IMR-90 (cell line): ENCODE data around the gene CTNNA1. TPM values are rescaled to one million over a fixed set of nuclear protein-coding genes. Genes with fewer than 3 reads are reported as not detected.

Source experiments
- ATAC-seq: fragments of 200-7000 bp; cut with Tn5 transposase; 2 replicates; pipeline ENCODE4 v1.9.1; 2020; ENCODE audit warnings: low read depth, mild to moderate bottlenecking, moderate library complexity
- BruUV-seq: library from RNA; stranded (reverse); fragments of 400-500 nt; replicated peaks from 2 replicates; lab custom pipeline; 2021; lab: Mats Ljungman, UMichigan
- CTCF ChIA-PET: fragments of 300-600 bp; formaldehyde crosslinking; extraction: SDS; loops from one replicate; lab custom pipeline; 2021; ENCODE audit warnings: antibody characterized with exemption; lab: Yijun Ruan, JAX
- POLR2A ChIA-PET: fragments of 300-600 bp; sonication (Branson Sonifier 250); formaldehyde crosslinking; loops from one replicate; lab custom pipeline; 2022; ENCODE audit warnings: antibody characterized with exemption; ENCODE audit not compliant: unreplicated experiment; lab: Charles Lee
- DNase-seq: peaks from one replicate; pipeline ENCODE4 v3.0.0; 2013
- H2AFZ ChIP-seq: replicated peaks from 2 replicates; pipeline ENCODE3; 2013; ENCODE audit warnings: low read length, mild to moderate bottlenecking; ENCODE audit not compliant: poor library complexity
- H2AK5ac ChIP-seq: 2 replicates; pipeline ENCODE4 v1.6.1; 2013; ENCODE audit warnings: low read depth, low read length, inconsistent platforms
- H2AK9ac ChIP-seq: replicated peaks from 2 replicates; pipeline ENCODE3; 2013; ENCODE audit warnings: mild to moderate bottlenecking, low read depth, low read length, moderate library complexity; ENCODE audit not compliant: poor library complexity
- H2BK120ac ChIP-seq: 2 replicates; pipeline ENCODE4 v1.6.1; 2013; ENCODE audit warnings: low read depth, low read length, inconsistent platforms
- H2BK15ac ChIP-seq: 3 replicates; pipeline ENCODE4 v1.6.1; 2013; ENCODE audit warnings: low read depth, low read length, inconsistent platforms
- H2BK20ac ChIP-seq: 2 replicates; pipeline ENCODE4 v1.6.1; 2013; ENCODE audit warnings: low read depth, mild to moderate bottlenecking, inconsistent platforms, low read length, moderate library complexity
- H2BK5ac ChIP-seq: 2 replicates; pipeline ENCODE4 v1.6.1; 2013; ENCODE audit warnings: mild to moderate bottlenecking, low read depth, low read length, inconsistent platforms; ENCODE audit not compliant: poor library complexity, severe bottlenecking
- H3K14ac ChIP-seq: replicated peaks from 2 replicates; pipeline ENCODE4 v1.6.1; 2013; ENCODE audit warnings: low read depth, low read length, inconsistent platforms
- H3K18ac ChIP-seq: 2 replicates; pipeline ENCODE4 v1.6.1; 2013; ENCODE audit warnings: low read depth, low read length, control low read depth
- H3K23ac ChIP-seq: 2 replicates; pipeline ENCODE4 v1.6.1; 2013; ENCODE audit warnings: low read depth, low read length, inconsistent platforms
- H3K27ac ChIP-seq: 2 replicates; pipeline ENCODE4 v1.5.1; 2013; ENCODE audit warnings: mild to moderate bottlenecking, control low read depth, low read length; ENCODE audit not compliant: insufficient read depth
- H3K27me3 ChIP-seq: 2 replicates; pipeline ENCODE4 v1.6.1; 2013; ENCODE audit warnings: low read length; ENCODE audit not compliant: control insufficient read depth, insufficient read depth
- H3K36me3 ChIP-seq: 2 replicates; pipeline ENCODE4 v1.6.1; 2013; ENCODE audit warnings: low read length, mixed read lengths; ENCODE audit not compliant: control insufficient read depth, insufficient read depth
- H3K4ac ChIP-seq: 2 replicates; pipeline ENCODE4 v1.6.1; 2013; ENCODE audit warnings: low read depth, low read length, inconsistent platforms
- H3K4me1 ChIP-seq: 2 replicates; pipeline ENCODE4 v1.6.1; 2013; ENCODE audit warnings: low read length, mixed read lengths; ENCODE audit not compliant: control insufficient read depth, insufficient read depth
- H3K4me2 ChIP-seq: 2 replicates; pipeline ENCODE4 v1.6.1; 2013; ENCODE audit warnings: low read depth, mild to moderate bottlenecking, control low read depth, low read length, moderate library complexity
- H3K4me3 ChIP-seq: 2 replicates; pipeline ENCODE4 v1.5.1; 2013; ENCODE audit warnings: low read depth, mild to moderate bottlenecking, control low read depth, low read length, moderate library complexity; ENCODE audit not compliant: insufficient read depth
- H3K56ac ChIP-seq: 2 replicates; pipeline ENCODE4 v1.6.1; 2013; ENCODE audit warnings: low read length, inconsistent platforms; ENCODE audit not compliant: insufficient read depth; ENCODE audit errors: extremely low read depth
- H3K79me1 ChIP-seq, 2 experiments: 2 replicates each; pipeline ENCODE4 v1.6.1; 2013; ENCODE audit warnings: low read length in 2 of 2, inconsistent platforms in 1 of 2, low read depth in 1 of 2
- H3K9ac ChIP-seq: 2 replicates; pipeline ENCODE4 v1.6.1; 2013; ENCODE audit warnings: low read depth, low read length, control low read depth
- H3K9me1 ChIP-seq: 2 replicates; pipeline ENCODE4 v1.6.1; 2013; ENCODE audit warnings: low read length, inconsistent platforms; ENCODE audit not compliant: insufficient read depth
- H3K9me3 ChIP-seq: 2 replicates; pipeline ENCODE4 v1.6.1; 2013; ENCODE audit warnings: low read length; ENCODE audit not compliant: control insufficient read depth, insufficient read depth
- H4K20me1 ChIP-seq: 2 replicates; pipeline ENCODE4 v1.6.1; 2013; ENCODE audit warnings: low read length, inconsistent platforms; ENCODE audit not compliant: insufficient read depth
- H4K5ac ChIP-seq: 2 replicates; pipeline ENCODE4 v1.6.1; 2013; ENCODE audit warnings: mild to moderate bottlenecking, low read depth, low read length, control low read depth
- H4K8ac ChIP-seq, 2 experiments: 2 replicates each; pipeline ENCODE4 v1.6.1; 2013; ENCODE audit warnings: low read depth in 2 of 2, low read length in 2 of 2, control low read depth in 1 of 2, inconsistent platforms in 1 of 2
- H4K91ac ChIP-seq: 2 replicates; pipeline ENCODE4 v1.6.1; 2013; ENCODE audit warnings: low read depth, low read length, inconsistent platforms; ENCODE audit not compliant: insufficient read depth
- BHLHE40 ChIP-seq: fragments of 150-350 bp; IDR thresholded peaks from 2 replicates; pipeline ENCODE4 v1.6.1; 2016; ENCODE audit warnings: mild to moderate bottlenecking, low read depth, low read length
- CHD1 ChIP-seq: IDR thresholded peaks from 2 replicates; pipeline ENCODE4 v1.6.1; 2012; ENCODE audit warnings: low read depth, low read length, improper control_type of control experiment
- CTCF ChIP-seq: conservative IDR thresholded peaks from 2 replicates; pipeline ENCODE4 v1.5.1; 2012; ENCODE audit warnings: mild to moderate bottlenecking, low read depth, low read length, improper control_type of control experiment
- ELK1 ChIP-seq: fragments of 150-350 bp; IDR thresholded peaks from 2 replicates; pipeline ENCODE4 v1.6.1; 2016; ENCODE audit warnings: low read depth, mild to moderate bottlenecking, low read length, moderate library complexity, borderline replicate concordance
- FOS ChIP-seq: fragments of 150-350 bp; IDR thresholded peaks from 2 replicates; pipeline ENCODE4 v1.6.1; 2016; ENCODE audit warnings: low read depth, low read length
- MAZ ChIP-seq: IDR thresholded peaks from 2 replicates; pipeline ENCODE4 v1.6.1; 2012; ENCODE audit warnings: low read depth, mild to moderate bottlenecking, low read length, improper control_type of control experiment, moderate library complexity, borderline replicate concordance
- POLR2A ChIP-seq: IDR thresholded peaks from 2 replicates; pipeline ENCODE4 v1.6.1; 2012; ENCODE audit warnings: mild to moderate bottlenecking, low read depth, low read length
- RCOR1 ChIP-seq: IDR thresholded peaks from 2 replicates; pipeline ENCODE4 v1.6.1; 2012; ENCODE audit warnings: mild to moderate bottlenecking, low read length, improper control_type of control experiment; ENCODE audit not compliant: insufficient replicate concordance
- USF2 ChIP-seq: fragments of 150-350 bp; IDR thresholded peaks from 2 replicates; pipeline ENCODE4 v1.6.1; 2017; ENCODE audit warnings: mild to moderate bottlenecking, antibody characterized with exemption, low read length, low read depth
- WGBS, 2 experiments: methylation state at CpG; one replicate each; pipeline versions ENCODE4 v1.1.5 to v1.1.7; 2013; ENCODE audit warnings: missing lambda C conversion rate in 2 of 2; ENCODE audit not compliant: insufficient read length in 1 of 2; ENCODE audit errors: extremely low coverage in 2 of 2; 5-methylcytosine and 5-hydroxymethylcytosine counted together
- dilution Hi-C: fragments of 300-500 bp; cut with HindIII; formaldehyde crosslinking; loops from one replicate; pipeline ENCODE4 v1.14.3; 2018; ENCODE audit warnings: low sequenced_read_pairs; ENCODE audit not compliant: unreplicated experiment
- in situ Hi-C: fragments of 300-500 bp; cut with MboI; formaldehyde crosslinking; loops from 3 replicates; pipeline ENCODE4 v1.14.3; 2019; ENCODE audit warnings: low sequenced_read_pairs, inconsistent platforms, mixed read lengths
- intact Hi-C: fragments of 100-400 bp; cut with micrococcal nuclease; formaldehyde crosslinking; loops from 2 replicates; pipeline ENCODE4 v1.10.0; 2022
- polyA plus RNA-seq, 3 experiments: library from polyadenylated mRNA; depleted of rRNA; stranded (reverse); fragments of >200 nt; gene quantifications; 2 replicates each; pipeline ENCODE4 v1.2.3, GENCODE V29; 2012; ENCODE audit warnings: low replicate concordance in 1 of 3
- total RNA-seq: library from RNA; depleted of rRNA; stranded (reverse); fragments of >200 nt; gene quantifications from 2 replicates; pipeline ENCODE4 v1.2.3, GENCODE V29; 2012

The CTNNA1 gene
- total and polyA plus RNA-seq, 2 of the 4 experiments (the other 2 are of a cell fraction): 220 to 471 TPM

GRCh38 chr5:138712324-138712723, 40.9 kb upstream of the CTNNA1 start:
- H4K91ac ChIP-seq: no peak overlapping the region
- no peak overlapping the region for H2BK5ac ChIP-seq
- H3K18ac ChIP-seq: no peak overlapping the region
- in situ Hi-C loops (no loop called here), dilution Hi-C loops (no loop called here), intact Hi-C loops (no loop called here)
- H2BK20ac ChIP-seq: no peak overlapping the region
- 70% methylated on average over 3 of the region's 8 CpGs; no CpG with 5 or more reads in 1 of the 2 experiments for WGBS, 2 experiments
- H4K5ac ChIP-seq: no peak overlapping the region
- H3K36me3 ChIP-seq: no peaks in the 10 kb centered on the region
- H4K8ac ChIP-seq: no peak overlapping the region
- ChIA-PET CTCF (interaction anchor here (1.3 kb wide), 1 partner anchor 133 kb away, joined by 3 read pairs; no protein-coding TSS in a partner anchor), POLR2A (no interaction called here)
- no peak overlapping the region for H2BK120ac ChIP-seq
- H2AFZ ChIP-seq: no peak overlapping the region
- H2BK15ac ChIP-seq: no peak overlapping the region
- peaks cover 2% of the 10 kb centered on the region for H3K4me1 ChIP-seq
- no peak overlapping the region for H3K23ac ChIP-seq
- ATAC-seq (no peak), DNase-seq (no peak)
- H3K4ac ChIP-seq: no peak overlapping the region
- no peaks in the 10 kb centered on the region for H3K79me1 ChIP-seq
- BruUV-seq: no TSS peak
- no peak for TF ChIP-seq CTCF
- no peak for TF ChIP-seq MAZ
- no peak for TF ChIP-seq USF2
- no peak for TF ChIP-seq CHD1
- no peak for TF ChIP-seq POLR2A
- no peak for TF ChIP-seq ELK1
- no peak for TF ChIP-seq FOS
- no peak for TF ChIP-seq RCOR1
- no peak for TF ChIP-seq BHLHE40
- no peak overlapping the region for H3K9ac ChIP-seq
- H3K56ac ChIP-seq: no peak overlapping the region
- H3K4me2 ChIP-seq: no peak overlapping the region
- H4K20me1 ChIP-seq: no peaks in the 10 kb centered on the region
- H2AK5ac ChIP-seq: no peak overlapping the region
- no peak overlapping the region for H3K27ac ChIP-seq
- no peaks in the 10 kb centered on the region for H3K9me1 ChIP-seq
- H3K14ac ChIP-seq: no peak overlapping the region
- no peaks in the 10 kb centered on the region for H3K9me3 ChIP-seq
- peaks cover 3% of the 10 kb centered on the region for H3K27me3 ChIP-seq
- no peak overlapping the region for H3K4me3 ChIP-seq
- no peak overlapping the region for H2AK9ac ChIP-seq
